CD4-positive, alpha-beta T cell (primary cell): ENCODE measurements around the gene LPCAT3. TPM values are rescaled to one million over a fixed set of nuclear protein-coding genes. Genes with fewer than 3 reads are reported as not detected.
A peak's percentile ranks its signal among the peaks of the same experiment; 100 is the strongest.

Experiments
- ATAC-seq: fragments of 200-7000 bp; cut with Tn5 transposase; one replicate; pipeline ENCODE4 v1.10.0; 2022; ENCODE audit warnings: mild to moderate bottlenecking; ENCODE audit not compliant: poor library complexity
- CTCF ChIA-PET: fragments of 350-600 bp; sonication (Branson Sonifier 250); formaldehyde crosslinking; loops from one replicate; lab custom pipeline; 2021; ENCODE audit warnings: antibody characterized with exemption, inconsistent platforms; lab: Charles Lee
- POLR2A ChIA-PET: fragments of 350-600 bp; sonication (Branson Sonifier 250); formaldehyde crosslinking; loops from one replicate; lab custom pipeline; 2021; ENCODE audit warnings: antibody characterized with exemption, inconsistent platforms; lab: Charles Lee
- DNase-seq, 14 experiments: peaks; one replicate each; pipeline ENCODE4 v3.0.0-alpha.2; 2013 to 2020; ENCODE audit warnings: mixed read lengths in 2 of 14
- H3K27ac ChIP-seq, 2 donors: one replicate each; pipeline versions ENCODE4 v1.5.1 to v1.7.0; 2013; ENCODE audit warnings: low read length in 2 of 2, low read depth in 1 of 2, mild to moderate bottlenecking in 1 of 2
- H3K27me3 ChIP-seq, 2 experiments: 1 replicate in 1 of 2; 2 replicates in 1 of 2; pipeline versions ENCODE4 v1.6.1 to v1.7.0; 2013; ENCODE audit warnings: low read length in 2 of 2, control low read depth in 1 of 2, mild to moderate bottlenecking in 1 of 2, moderate library complexity in 1 of 2; ENCODE audit not compliant: insufficient read depth in 2 of 2, control insufficient read depth in 1 of 2
- H3K36me3 ChIP-seq: one replicate; pipeline ENCODE4 v1.6.1; 2013; ENCODE audit warnings: low read length, control low read depth; ENCODE audit not compliant: insufficient read depth
- H3K4me1 ChIP-seq: one replicate; pipeline ENCODE4 v1.6.1; 2013; ENCODE audit warnings: low read length, control low read depth; ENCODE audit not compliant: insufficient read depth
- H3K4me3 ChIP-seq: one replicate; pipeline ENCODE4 v1.5.1; 2013; ENCODE audit warnings: mild to moderate bottlenecking, low read length, moderate library complexity
- H3K9me3 ChIP-seq, 2 experiments: 1 replicate in 1 of 2; 2 replicates in 1 of 2; pipeline versions ENCODE4 v1.6.1 to v1.7.0; 2013; ENCODE audit warnings: low read length in 2 of 2, mild to moderate bottlenecking in 2 of 2, control low read depth in 1 of 2, moderate library complexity in 1 of 2; ENCODE audit not compliant: control insufficient read depth in 1 of 2, insufficient read depth in 1 of 2
- H3K27ac Mint-ChIP-seq: one replicate; pipeline ENCODE4 v1.8.0; 2020; ENCODE audit warnings: mixed read lengths
- H3K27me3 Mint-ChIP-seq: one replicate; pipeline ENCODE4 v1.8.0; 2021; ENCODE audit warnings: mixed read lengths
- H3K36me3 Mint-ChIP-seq: one replicate; pipeline ENCODE4 v1.8.0; 2021; ENCODE audit warnings: low read depth, mixed read lengths
- H3K4me1 Mint-ChIP-seq: one replicate; pipeline ENCODE4 v1.8.0; 2021; ENCODE audit warnings: low read depth, mixed read lengths
- H3K4me3 Mint-ChIP-seq: one replicate; pipeline ENCODE4 v1.8.0; 2020; ENCODE audit warnings: mild to moderate bottlenecking, mixed read lengths
- H3K9me3 Mint-ChIP-seq: one replicate; pipeline ENCODE4 v1.8.0; 2020; ENCODE audit warnings: mixed read lengths
- CTCF ChIP-seq: fragments of 200-600 bp; IDR thresholded peaks from one replicate; pipeline ENCODE4 v1.8.0; 2022; ENCODE audit warnings: antibody characterized with exemption, mild to moderate bottlenecking
- intact Hi-C, 2 experiments: fragments of 100-400 bp; cut with DNase I in 1 of 2; cut with micrococcal nuclease in 1 of 2; formaldehyde crosslinking; loops; one replicate each; pipeline versions ENCODE4 v1.15.1 to v1.9.0; 2023 to 2025; cut with DNase I, micrococcal nuclease
- polyA plus RNA-seq, 2 donors: library from polyadenylated mRNA; unstranded; fragments of 120-200 nt; gene quantifications; one replicate each; pipeline ENCODE4 v1.2.1, GENCODE V29; 2013
- total RNA-seq, 174 experiments: library from RNA in 2 of 174; stranded (reverse) in 2 of 174; gene quantifications; one replicate each; pipeline ENCODE4 v1.2.3 and lab custom pipeline; 2021 to 2026

LPCAT3 gene
- total RNA-seq (10 to 100 TPM; 11.8 to 14.8 TPM), total RNA-seq (lab: John Stamatoyannopoulos, UW) (9.5 to 45.0 (median 20.6) reads per million in 172 experiments)
- 17.6 TPM for polyA plus RNA-seq (2013, experiment 1 of 2)
- polyA plus RNA-seq (2013, experiment 2 of 2) = 21.4 TPM

GRCh38 chr12:7018350-7019042 is at the start of gene LPCAT3:
Gene LPCAT3, minus strand, starts transcription at chr12:7018476. Its CDS starts 52 bp downstream, at chr12:7018424.
- no peaks in the 10 kb centered on the region for H3K27me3 ChIP-seq
- Mint-ChIP-seq H3K4me3 (peak within 1 kb of the TSS; percentile 87), H3K9me3 (no peaks in the 10 kb centered on the region), H3K27ac (peak within 1 kb of the TSS; percentile 62), H3K4me1 (peaks cover 30% of the 10 kb centered on the region), H3K36me3 (peaks cover 11% of the 10 kb centered on the region), H3K27me3 (no peaks in the 10 kb centered on the region)
- H3K4me1 ChIP-seq = peaks cover 24% of the 10 kb centered on the region
- H3K4me3 ChIP-seq = peak within 1 kb of the TSS; percentile 98
- H3K9me3 ChIP-seq = no peaks in the 10 kb centered on the region
- H3K36me3 ChIP-seq = peaks cover 2% of the 10 kb centered on the region
- intact Hi-C loops = loop anchor here (1.0 to 5.0 kb wide), 8 partner anchors 48 to 169 kb away; partner anchors contain the start of genes C1RL (in 2 of the 2), EMG1 (in 2 of the 2), PHB2 (in 2 of the 2) and SPSB2 (in 2 of the 2)
- POLR2A ChIA-PET = interaction anchor here (0.6 to 3.4 kb wide), 18 partner anchors 10 to 622 kb away, joined by 3 to 42 read pairs (median 4); partner anchors contain the start of genes C12orf57, C1RL, RNU7-1 and SPSB2
- peak; percentile 87 for TF ChIP-seq CTCF
- H3K27ac ChIP-seq = peak within 1 kb of the TSS; percentile 87 to 89
- DNase-seq (peak; percentile 94 to 99 (median 96)), ATAC-seq (peak; percentile 96)
- CTCF ChIA-PET = interaction anchor here (0.7 to 1.6 kb wide), 17 partner anchors 11 to 170 kb away, joined by 3 to 14 read pairs (median 3); partner anchors contain the start of genes C12orf57, ENO2, RNU7-1 and SPSB2

GRCh38 chr12:7067096-7067495 is 48.8 kb upstream of the LPCAT3 start:
- TF ChIP-seq CTCF = no peak
- no peak for DNase-seq
- Mint-ChIP-seq H3K4me3 (no peak overlapping the region), H3K36me3 (no peaks in the 10 kb centered on the region), H3K9me3 (no peaks in the 10 kb centered on the region), H3K27ac (no peak overlapping the region), H3K27me3 (peaks cover 8% of the 10 kb centered on the region), H3K4me1 (no peaks in the 10 kb centered on the region)
- Histone ChIP-seq H3K9me3 (no peaks in the 10 kb centered on the region), H3K4me1 (no peaks in the 10 kb centered on the region), H3K27ac (no peak overlapping the region), H3K4me3 (no peak overlapping the region), H3K27me3 (no peaks in the 10 kb centered on the region), H3K36me3 (no peaks in the 10 kb centered on the region)
- intact Hi-C loops = no loop called here
- POLR2A ChIA-PET = no interaction called here
- CTCF ChIA-PET = no interaction called here
- no peak for ATAC-seq

GRCh38 chr12:7066596-7066995 is 48.3 kb upstream of the LPCAT3 start:
- H3K27me3 Mint-ChIP-seq = peaks cover 8% of the 10 kb centered on the region
- ATAC-seq (no peak), DNase-seq (no peak)
- H3K27ac Mint-ChIP-seq = no peak overlapping the region
- H3K4me1 ChIP-seq = no peaks in the 10 kb centered on the region
- H3K9me3 Mint-ChIP-seq = no peaks in the 10 kb centered on the region
- ChIA-PET POLR2A (no interaction called here), CTCF (no interaction called here)
- no peaks in the 10 kb centered on the region for H3K4me1 Mint-ChIP-seq
- H3K36me3 Mint-ChIP-seq = no peaks in the 10 kb centered on the region
- no peaks in the 10 kb centered on the region for H3K27me3 ChIP-seq
- no peaks in the 10 kb centered on the region for H3K36me3 ChIP-seq
- H3K9me3 ChIP-seq = no peaks in the 10 kb centered on the region
- H3K4me3 Mint-ChIP-seq = no peak overlapping the region
- no peak overlapping the region for H3K4me3 ChIP-seq
- no peak for TF ChIP-seq CTCF
- intact Hi-C loops = no loop called here
- no peak overlapping the region for H3K27ac ChIP-seq
